Loucy (cell line): ENCODE results near the gene PDE9A.

ENCODE experiments used
- EZH2phosphoT487 ChIP-seq: fragments of 200-600 bp; IDR thresholded peaks from 2 replicates; pipeline ENCODE4 v1.6.1; 2018; ENCODE audit warnings: antibody characterized with exemption, mild to moderate bottlenecking, moderate library complexity, borderline replicate concordance
- TF ChIP-seq, protein P1 (sequence below): fragments of 200-600 bp; sonication (generic); conservative IDR thresholded peaks from 2 replicates; pipeline ENCODE4 v1.5.1; 2014; ENCODE audit warnings: mild to moderate bottlenecking, antibody characterized with exemption, low read length

DNA sequence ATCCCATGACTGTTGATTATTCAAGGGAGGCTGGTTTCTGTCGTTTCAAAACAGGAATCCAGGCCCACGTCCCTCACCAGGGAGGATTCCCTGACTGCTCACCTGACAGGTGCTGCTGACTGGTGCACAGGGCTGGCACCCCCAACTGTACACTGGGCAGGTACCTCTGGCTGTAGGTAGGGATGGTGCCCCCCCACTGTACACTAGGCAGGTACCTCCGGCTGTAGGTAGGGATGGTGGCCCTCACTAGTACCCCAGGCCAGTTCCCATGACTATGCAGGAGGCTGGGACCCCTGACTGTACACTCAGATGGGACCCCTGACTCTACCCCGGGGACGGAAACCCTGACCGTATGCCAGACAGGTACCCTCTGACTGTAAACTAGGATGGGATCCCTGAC is 33.6 kb upstream of the PDE9A start:
- TF ChIP-seq, protein P1, sequence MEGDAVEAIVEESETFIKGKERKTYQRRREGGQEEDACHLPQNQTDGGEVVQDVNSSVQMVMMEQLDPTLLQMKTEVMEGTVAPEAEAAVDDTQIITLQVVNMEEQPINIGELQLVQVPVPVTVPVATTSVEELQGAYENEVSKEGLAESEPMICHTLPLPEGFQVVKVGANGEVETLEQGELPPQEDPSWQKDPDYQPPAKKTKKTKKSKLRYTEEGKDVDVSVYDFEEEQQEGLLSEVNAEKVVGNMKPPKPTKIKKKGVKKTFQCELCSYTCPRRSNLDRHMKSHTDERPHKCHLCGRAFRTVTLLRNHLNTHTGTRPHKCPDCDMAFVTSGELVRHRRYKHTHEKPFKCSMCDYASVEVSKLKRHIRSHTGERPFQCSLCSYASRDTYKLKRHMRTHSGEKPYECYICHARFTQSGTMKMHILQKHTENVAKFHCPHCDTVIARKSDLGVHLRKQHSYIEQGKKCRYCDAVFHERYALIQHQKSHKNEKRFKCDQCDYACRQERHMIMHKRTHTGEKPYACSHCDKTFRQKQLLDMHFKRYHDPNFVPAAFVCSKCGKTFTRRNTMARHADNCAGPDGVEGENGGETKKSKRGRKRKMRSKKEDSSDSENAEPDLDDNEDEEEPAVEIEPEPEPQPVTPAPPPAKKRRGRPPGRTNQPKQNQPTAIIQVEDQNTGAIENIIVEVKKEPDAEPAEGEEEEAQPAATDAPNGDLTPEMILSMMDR: no peak
- TF ChIP-seq EZH2phosphoT487: no peak
